ENCODE results near the gene WRNIP1. TPM values are rescaled to one million over a fixed set of nuclear protein-coding genes. Genes with fewer than 3 reads are reported as not detected.

Gene WRNIP1
- polyA plus RNA-seq, 6 donors from 2014 or later: 33.9 to 53.6 (median 38.5) TPM

DNA sequence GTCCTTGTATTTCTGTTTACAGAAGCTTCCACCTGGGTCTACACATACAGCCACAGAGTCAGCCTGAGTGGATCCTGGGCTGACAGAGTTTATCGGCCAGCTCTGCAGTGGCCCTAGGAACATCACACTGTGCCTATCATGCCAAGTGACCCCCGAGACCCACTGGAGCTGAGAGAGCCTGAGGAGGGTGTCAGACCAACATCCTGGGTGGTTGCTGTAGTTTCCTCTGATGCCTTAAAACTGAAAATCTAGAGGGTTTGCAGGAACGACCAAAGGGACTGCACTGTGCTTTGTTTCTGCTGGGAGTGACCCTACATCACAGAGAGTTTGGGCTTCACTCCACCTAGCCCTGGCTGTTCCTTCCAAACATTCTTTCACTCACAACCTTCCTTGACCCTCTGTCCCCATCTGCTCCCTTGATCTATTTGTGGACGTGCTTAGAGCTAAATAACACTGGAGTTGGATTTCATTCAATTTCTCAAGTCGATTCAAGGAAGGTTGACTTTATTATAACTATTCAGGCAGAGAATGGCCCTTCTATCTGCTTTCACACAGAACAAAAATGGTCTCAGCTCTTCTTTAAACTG, 32.6 kb upstream of the WRNIP1 start:
- Mint-ChIP-seq H3K27ac (peak overlapping the region in 4 of 6 donors; percentile 90 to 97 (median 94)), H3K27me3 (peaks cover 0 to 9% (median 6%) of the 10 kb centered on the region in 3 donors), H3K9me3 (peaks cover 0 to 25% (median 8%) of the 10 kb centered on the region in 7 donors), H3K4me1 (peaks cover 9 to 14% (median 10%) of the 10 kb centered on the region in 3 donors), H3K36me3 (peaks cover 0 to 6% of the 10 kb centered on the region in 2 donors), H3K4me3 (peak overlapping the region in 1 of 8 donors; percentile 3)
- no peak for DNase-seq
- no peak for ATAC-seq (ENCODE audit: low read depth in 2 of 2)

DNA sequence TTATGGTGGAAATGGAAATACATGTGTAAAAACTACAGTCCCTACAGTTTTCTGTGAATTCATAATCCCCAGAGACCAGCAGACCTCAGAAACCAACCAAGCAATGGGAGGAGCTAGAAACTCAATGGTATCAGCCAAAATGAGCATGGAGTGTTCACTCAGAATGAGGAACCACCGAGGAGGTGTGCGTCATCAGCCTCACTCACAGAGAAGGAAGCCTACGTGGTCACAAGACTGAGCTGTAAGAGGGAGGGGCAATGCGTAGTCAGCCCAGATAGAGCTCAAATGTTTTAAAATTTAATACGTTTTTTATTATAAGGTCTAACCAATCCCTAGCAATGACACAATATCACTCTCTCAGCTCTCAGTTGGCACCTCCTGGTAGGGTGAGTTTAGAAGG, 31.9 kb upstream of the WRNIP1 start:
- Mint-ChIP-seq H3K4me1 (peaks cover 9 to 14% (median 10%) of the 10 kb centered on the region in 3 donors), H3K4me3 (peak overlapping the region in 6 of 8 donors; percentile 0 to 63 (median 34)), H3K27ac (peak overlapping the region; percentile 90 to 99 (median 97)), H3K27me3 (peaks cover 0 to 9% (median 6%) of the 10 kb centered on the region in 3 donors), H3K36me3 (peaks cover 0 to 6% of the 10 kb centered on the region in 2 donors), H3K9me3 (peaks cover 0 to 25% (median 8%) of the 10 kb centered on the region in 7 donors)
- ATAC-seq (ENCODE audit: low read depth in 2 of 2) (peak; percentile 98 to 99), DNase-seq (peak; percentile 87)

DNA sequence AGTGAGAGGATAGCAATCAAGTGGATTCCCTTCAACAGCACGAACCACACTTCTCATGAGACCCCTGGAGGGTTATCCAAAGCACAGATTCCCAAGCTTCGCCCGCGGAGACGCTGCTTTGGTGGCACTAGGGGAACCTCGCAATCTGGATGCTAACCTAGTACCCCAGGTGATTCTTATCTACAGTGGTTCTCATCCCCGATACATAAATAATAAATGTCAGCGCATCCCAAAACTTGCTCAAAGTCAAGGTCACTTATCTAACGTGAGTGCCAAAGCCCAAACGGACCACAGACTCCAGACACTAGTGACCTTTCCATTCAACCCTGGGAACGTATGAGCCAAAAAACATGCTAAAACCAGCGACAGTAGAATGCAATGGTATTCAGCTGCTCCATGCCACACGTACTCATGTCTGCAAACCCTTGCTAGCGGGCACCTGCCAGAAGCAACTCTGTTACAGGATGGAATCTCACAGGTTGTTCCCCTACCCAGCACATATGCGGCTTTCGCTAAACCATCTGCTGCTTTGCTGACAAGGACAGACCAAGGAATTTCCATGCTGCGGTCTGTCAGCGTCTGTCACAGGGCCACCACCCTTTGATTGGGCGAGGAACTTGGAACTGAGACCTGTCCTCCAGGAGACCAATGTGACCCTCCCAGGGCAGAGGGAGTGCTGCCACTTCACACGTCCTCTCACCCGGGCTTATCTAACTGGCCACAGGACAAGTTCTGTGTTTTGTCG, 31.3 kb upstream of the WRNIP1 start:
- no peak for ATAC-seq (ENCODE audit: low read depth in 2 of 2)
- Mint-ChIP-seq H3K9me3 (peaks cover 0 to 25% (median 8%) of the 10 kb centered on the region in 7 donors), H3K4me3 (peak overlapping the region in 1 of 8 donors; percentile 32), H3K27me3 (peaks cover 0 to 6% (median 2%) of the 10 kb centered on the region in 3 donors), H3K36me3 (peaks cover 0 to under 1% of the 10 kb centered on the region in 2 donors), H3K4me1 (peaks cover 5 to 14% (median 10%) of the 10 kb centered on the region in 3 donors), H3K27ac (peak overlapping the region; percentile 90 to 99 (median 97))
- no peak for DNase-seq

DNA sequence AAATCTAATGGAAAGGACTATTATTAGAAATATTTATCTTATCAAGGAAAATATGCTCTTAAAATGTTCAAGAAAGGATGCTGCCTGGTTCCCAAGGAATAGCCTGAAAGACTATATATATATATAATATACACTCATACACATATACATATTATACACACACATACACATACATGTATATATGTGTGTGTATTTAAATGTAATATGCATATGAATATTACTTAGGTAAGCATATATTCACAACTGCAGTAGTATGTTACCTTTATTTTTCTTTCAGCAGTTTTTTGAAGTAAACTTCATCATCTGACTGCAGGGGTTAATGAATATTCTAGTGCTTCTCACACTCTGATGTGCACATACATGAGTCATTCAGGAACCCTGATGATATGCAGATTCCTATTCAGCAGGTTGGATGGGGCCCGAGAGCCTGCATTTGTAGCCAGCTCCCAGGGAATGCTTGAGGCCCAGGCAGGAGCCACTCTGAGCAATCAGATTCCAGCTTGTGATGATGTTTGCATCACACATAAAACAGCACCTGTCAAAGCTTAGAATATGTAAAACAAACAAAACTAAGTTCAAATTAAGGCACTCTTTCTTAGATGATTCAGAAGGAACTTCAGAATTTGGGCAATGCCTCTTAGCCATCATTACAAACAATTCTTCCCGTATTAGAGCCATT, 30.6 kb upstream of the WRNIP1 start:
- Mint-ChIP-seq H3K36me3 (no peaks in the 10 kb centered on the region), H3K27me3 (no peaks in the 10 kb centered on the region), H3K4me1 (peaks cover 5 to 14% (median 10%) of the 10 kb centered on the region in 3 donors), H3K27ac (peak overlapping the region in 5 of 6 donors; percentile 90 to 98 (median 97)), H3K4me3 (no peak overlapping the region), H3K9me3 (peaks cover 0 to 25% (median 8%) of the 10 kb centered on the region in 7 donors)
- no peak for ATAC-seq (ENCODE audit: low read depth in 2 of 2)
- no peak for DNase-seq

DNA sequence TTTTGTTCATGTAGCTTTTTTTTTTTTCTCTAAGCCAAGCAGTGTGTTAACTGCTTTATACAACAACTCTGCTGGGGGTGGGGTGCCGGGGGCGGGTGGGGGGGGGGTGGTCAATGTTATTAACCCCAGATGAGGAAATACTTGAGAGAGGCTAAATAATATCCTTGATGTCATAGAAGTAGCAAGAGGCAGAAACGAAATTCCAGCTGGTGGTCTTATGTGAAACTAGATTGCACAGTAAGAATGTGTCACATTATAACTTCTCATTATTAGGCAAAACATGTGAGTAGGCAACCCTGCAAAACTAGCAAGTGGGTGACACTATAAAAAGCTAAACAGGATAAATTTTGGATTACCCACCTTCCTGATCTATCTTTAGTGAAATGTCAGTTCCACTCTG, 27.3 kb upstream of the WRNIP1 start:
- peaks cover 5 to 11% (median 8%) of the 10 kb centered on the region in 3 donors for H3K4me1 Mint-ChIP-seq

DNA sequence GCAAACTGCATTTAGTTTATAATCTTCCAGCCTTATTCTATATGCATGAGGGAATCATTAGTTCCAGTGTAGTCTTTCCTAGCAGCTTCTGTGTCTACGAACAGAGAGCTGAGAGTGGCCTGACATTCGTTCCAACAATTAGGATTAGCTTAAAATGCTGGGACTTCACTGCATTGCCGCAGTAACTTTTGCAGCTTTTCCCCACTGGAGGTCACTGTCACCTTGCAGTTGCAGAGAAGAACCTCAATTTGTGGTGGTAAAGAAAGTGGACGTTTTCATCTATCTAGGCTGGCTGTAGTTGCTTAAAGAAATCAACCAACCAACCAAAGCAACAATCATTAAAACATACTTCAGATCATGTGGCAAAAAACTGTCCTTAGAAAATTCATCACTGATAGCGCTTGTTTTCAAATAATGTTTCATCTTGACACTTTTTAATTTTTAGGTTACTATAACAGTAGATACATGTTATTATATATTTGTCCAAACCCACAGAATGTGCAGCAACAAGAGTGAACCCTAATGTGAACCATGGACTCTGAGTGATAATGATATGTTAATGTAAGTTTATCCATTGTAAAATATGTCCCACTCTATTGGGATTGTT, 26.7 kb upstream of the WRNIP1 start:
- H3K9me3 Mint-ChIP-seq: peaks cover 0 to 4% (median 0%) of the 10 kb centered on the region in 7 donors
- ATAC-seq (ENCODE audit: low read depth in 2 of 2): peak; percentile 32 to 61
- H3K27ac Mint-ChIP-seq: peak overlapping the region in 1 of 6 donors; percentile 42
- H3K4me1 Mint-ChIP-seq: peaks cover under 1 to 5% (median 2%) of the 10 kb centered on the region in 3 donors
- H3K27me3 Mint-ChIP-seq: peaks cover 0 to 6% (median 0%) of the 10 kb centered on the region in 3 donors
- no peak overlapping the region for H3K4me3 Mint-ChIP-seq
- peak; percentile 44 for DNase-seq
- H3K36me3 Mint-ChIP-seq: no peaks in the 10 kb centered on the region

More for the DNA sequence above, 27.3 kb upstream of the WRNIP1 start:
- DNase-seq: no peak
- ATAC-seq (ENCODE audit: low read depth in 2 of 2): no peak
- Mint-ChIP-seq H3K9me3 (peaks cover 0 to 10% (median 4%) of the 10 kb centered on the region in 7 donors), H3K27ac (peak overlapping the region in 1 of 6 donors; percentile 42), H3K27me3 (peaks cover 0 to 6% (median 0%) of the 10 kb centered on the region in 3 donors), H3K36me3 (no peaks in the 10 kb centered on the region), H3K4me3 (no peak overlapping the region)

DNA sequence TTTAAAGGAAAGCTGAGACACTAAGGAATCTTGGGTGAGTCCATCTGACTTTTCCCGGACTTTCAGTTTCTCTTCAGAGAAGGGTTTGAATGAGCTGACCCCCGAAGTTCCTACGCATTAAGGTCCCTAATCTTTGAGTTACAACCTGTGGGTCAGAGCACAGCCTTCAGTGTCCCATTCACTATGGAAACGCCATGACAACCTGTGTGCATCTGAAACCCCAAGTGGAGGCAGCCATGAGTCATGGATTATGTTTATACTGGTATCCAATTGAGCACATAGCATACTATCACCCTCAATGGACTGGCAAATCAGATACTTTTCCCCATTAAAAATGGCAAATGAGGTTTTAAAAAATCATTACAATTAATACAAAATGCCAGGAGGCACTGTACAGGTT, 25.9 kb upstream of the WRNIP1 start:
- Mint-ChIP-seq H3K36me3 (no peaks in the 10 kb centered on the region), H3K4me3 (no peak overlapping the region)

DNA sequence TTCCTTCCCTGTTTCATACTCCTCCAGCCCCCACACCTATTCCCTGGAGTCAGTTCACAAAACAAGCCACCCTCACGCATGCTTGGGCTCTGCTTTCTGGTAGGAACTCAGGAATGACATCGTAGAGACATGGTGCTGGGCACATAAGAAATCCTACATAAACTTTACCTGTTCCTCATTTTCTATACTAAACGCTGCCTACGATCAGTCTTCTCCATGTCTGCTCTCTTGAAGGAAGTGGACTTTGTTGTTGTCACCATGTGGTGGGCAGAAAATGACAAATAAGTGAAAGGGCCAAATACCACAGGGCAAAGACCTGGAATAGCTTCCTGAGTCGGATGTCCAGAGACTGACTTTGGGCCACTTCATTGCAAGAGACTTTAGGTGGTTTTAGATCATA, 24.6 kb upstream of the WRNIP1 start:
- peaks cover 0 to 12% (median 0%) of the 10 kb centered on the region in 3 donors for H3K27me3 Mint-ChIP-seq
- no peak overlapping the region for H3K27ac Mint-ChIP-seq
- H3K36me3 Mint-ChIP-seq: no peaks in the 10 kb centered on the region
- no peaks in the 10 kb centered on the region for H3K4me1 Mint-ChIP-seq
- no peak overlapping the region for H3K4me3 Mint-ChIP-seq
- DNase-seq (no peak), ATAC-seq (ENCODE audit: low read depth in 2 of 2) (no peak)
- H3K9me3 Mint-ChIP-seq: no peaks in the 10 kb centered on the region

More for the DNA sequence above, 25.9 kb upstream of the WRNIP1 start:
- Mint-ChIP-seq H3K27ac (no peak overlapping the region), H3K9me3 (no peaks in the 10 kb centered on the region), H3K27me3 (peaks cover 0 to 6% (median 0%) of the 10 kb centered on the region in 3 donors), H3K4me1 (no peaks in the 10 kb centered on the region)
- DNase-seq (no peak), ATAC-seq (ENCODE audit: low read depth in 2 of 2) (no peak)

DNA sequence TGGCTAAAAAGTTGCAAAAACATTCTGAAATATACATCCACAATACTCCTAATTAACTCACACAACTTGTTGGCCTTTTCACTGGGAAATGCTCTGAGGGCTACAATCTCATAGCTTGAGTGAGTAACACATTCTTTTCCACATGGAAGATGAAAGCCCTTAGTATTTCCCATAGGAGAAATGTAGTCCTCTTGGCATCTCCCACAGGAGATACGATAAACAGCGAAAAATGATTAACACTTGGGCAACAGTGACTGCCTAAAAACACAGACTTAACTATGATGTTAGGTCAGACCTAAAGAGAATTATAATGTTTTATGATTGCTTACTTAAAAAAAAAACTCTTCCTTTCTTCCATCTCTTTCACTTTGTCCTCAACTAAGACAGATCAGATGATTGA, 23.4 kb upstream of the WRNIP1 start:
- Mint-ChIP-seq H3K27me3 (peaks cover 0 to 12% (median 0%) of the 10 kb centered on the region in 3 donors), H3K27ac (no peak overlapping the region), H3K4me3 (no peak overlapping the region), H3K4me1 (no peaks in the 10 kb centered on the region), H3K9me3 (no peaks in the 10 kb centered on the region), H3K36me3 (no peaks in the 10 kb centered on the region)
- no peak for ATAC-seq (ENCODE audit: low read depth in 2 of 2)
- no peak for DNase-seq

DNA sequence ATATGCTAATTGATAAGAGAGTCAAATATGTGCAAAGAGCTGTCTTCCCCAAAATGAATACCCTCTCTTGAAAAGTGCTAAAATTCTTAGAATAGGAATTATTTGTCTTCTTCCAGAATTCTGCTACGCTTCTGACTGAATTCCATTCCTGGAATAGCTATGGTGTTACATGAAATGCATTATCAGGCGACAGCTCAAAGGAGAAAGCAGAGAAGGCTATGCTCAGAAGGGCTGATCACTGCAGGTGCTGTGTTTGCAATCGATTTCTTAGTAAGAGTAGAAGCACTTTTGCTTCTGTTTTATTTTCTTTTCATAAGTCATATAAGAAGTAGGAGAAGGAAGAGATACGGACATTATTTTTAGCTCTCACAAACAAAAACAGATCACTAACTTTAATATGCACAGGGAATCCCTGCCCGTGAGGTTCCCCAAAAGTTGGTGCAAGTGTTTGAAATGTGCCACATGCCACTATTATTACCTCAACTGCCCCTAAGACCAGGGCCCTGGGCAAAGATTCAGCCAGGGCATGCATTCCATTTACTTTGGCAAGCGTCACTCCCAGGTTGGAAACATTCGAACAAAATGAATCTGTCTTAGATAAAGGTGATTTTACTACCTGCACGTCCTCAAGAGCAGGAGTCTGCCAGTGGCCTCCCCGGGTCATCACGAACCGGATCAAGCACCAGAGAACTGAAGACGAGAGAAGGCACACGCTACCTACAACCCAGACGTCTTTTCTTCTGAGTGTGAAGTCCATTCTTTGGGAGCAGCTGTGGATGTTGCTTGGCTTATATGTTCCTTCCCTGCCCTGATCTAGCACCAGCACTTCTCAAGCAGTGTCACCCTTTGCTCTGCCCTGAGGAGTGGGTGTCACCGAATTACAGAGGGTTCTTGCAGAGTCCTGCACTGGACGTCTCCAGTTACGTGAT, 21.6 kb upstream of the WRNIP1 start:
- no peaks in the 10 kb centered on the region for H3K36me3 Mint-ChIP-seq
- no peak for ATAC-seq (ENCODE audit: low read depth in 2 of 2)
- peak overlapping the region in 1 of 8 donors; percentile 25 for H3K4me3 Mint-ChIP-seq

DNA sequence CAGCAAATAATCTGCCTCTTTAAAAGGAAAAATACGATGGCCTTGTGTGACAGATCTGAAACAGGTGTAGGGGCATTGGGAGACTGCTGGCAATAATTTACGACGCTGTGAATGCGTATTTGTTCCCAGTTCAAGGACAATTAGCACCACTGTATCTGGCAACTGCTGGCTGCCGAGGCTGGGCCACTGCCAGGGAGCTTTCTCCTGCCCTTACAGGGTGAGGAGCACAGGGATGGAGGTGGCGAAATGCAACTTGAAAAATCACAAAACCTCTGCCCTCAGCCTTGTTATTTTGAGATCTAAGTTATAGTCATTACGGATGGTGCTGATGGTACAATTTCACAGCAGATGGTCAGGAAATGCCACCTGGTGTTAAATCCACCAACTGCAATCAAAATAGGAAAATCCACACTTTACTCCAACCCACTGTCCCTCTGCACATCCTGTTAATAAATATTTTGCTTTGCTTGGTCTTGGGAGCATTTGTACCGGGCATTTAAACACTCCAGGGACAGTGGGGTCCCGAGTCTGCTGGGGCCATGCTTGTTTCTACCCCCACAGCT, 20.9 kb upstream of the WRNIP1 start:
- Mint-ChIP-seq H3K4me3 (no peak overlapping the region), H3K27ac (peak overlapping the region in 1 of 6 donors; percentile 10), H3K4me1 (no peaks in the 10 kb centered on the region), H3K27me3 (peaks cover 0 to 12% (median 0%) of the 10 kb centered on the region in 3 donors), H3K36me3 (no peaks in the 10 kb centered on the region), H3K9me3 (no peaks in the 10 kb centered on the region)
- ATAC-seq (ENCODE audit: low read depth in 2 of 2): no peak
- DNase-seq: no peak

More for the DNA sequence above, 21.6 kb upstream of the WRNIP1 start:
- no peak for DNase-seq
- Mint-ChIP-seq H3K27me3 (peaks cover 0 to 12% (median 0%) of the 10 kb centered on the region in 3 donors), H3K27ac (no peak overlapping the region), H3K4me1 (no peaks in the 10 kb centered on the region), H3K9me3 (no peaks in the 10 kb centered on the region)

DNA sequence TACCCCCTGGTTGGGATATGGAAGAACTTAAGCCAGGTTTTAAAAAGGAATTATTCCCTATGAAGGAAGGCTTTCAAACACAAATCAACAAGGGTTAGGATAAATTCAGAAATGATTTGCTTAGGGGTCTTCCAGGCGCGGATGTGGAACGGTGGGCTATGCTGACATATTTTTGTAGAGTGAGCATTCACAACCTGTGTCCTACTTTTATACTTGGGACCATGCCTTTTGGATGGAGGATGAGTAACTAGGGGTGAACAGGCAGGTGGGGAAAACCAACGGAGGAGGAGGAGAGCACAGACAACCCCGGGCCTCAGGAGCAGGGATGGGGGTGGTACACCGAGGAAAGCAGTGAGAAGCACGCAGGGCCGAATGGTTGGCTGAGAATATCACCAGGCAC, 20.4 kb upstream of the WRNIP1 start:
- H3K27me3 Mint-ChIP-seq: peaks cover 0 to 12% (median 5%) of the 10 kb centered on the region in 3 donors
- no peak for ATAC-seq (ENCODE audit: low read depth in 2 of 2)
- H3K36me3 Mint-ChIP-seq: no peaks in the 10 kb centered on the region
- peak overlapping the region in 1 of 6 donors; percentile 10 for H3K27ac Mint-ChIP-seq
- no peaks in the 10 kb centered on the region for H3K9me3 Mint-ChIP-seq
- peaks cover 0 to 2% (median 1%) of the 10 kb centered on the region in 3 donors for H3K4me1 Mint-ChIP-seq
- DNase-seq: no peak
- no peak overlapping the region for H3K4me3 Mint-ChIP-seq
